Lung (tissue), 12 donors: ENCODE data around the gene USP27X. TPM values are rescaled to one million over a fixed set of nuclear protein-coding genes. Genes with fewer than 3 reads are reported as not detected.
A peak's percentile ranks its signal among the peaks of the same experiment; 100 is the strongest.

ENCODE experiments used
- ATAC-seq: fragments of 200-7000 bp; cut with Tn5 transposase; one replicate; pipeline ENCODE4 v1.9.1; 2020; ENCODE audit warnings: moderate number of reproducible peaks; ENCODE audit not compliant: insufficient read depth, low FRiP score
- DNase-seq, 3 donors: peaks; one replicate each; pipeline ENCODE4 v3.0.0-alpha.2; 2013 to 2017
- H3K27ac ChIP-seq, 2 donors: one replicate each; pipeline ENCODE4 v1.5.1; 2013; ENCODE audit warnings: mild to moderate bottlenecking in 2 of 2, moderate library complexity in 2 of 2, control low read depth in 1 of 2, inconsistent platforms in 1 of 2, low read depth in 1 of 2, low read length in 1 of 2
- H3K27me3 ChIP-seq, 3 donors: one replicate each; pipeline ENCODE4 v1.5.1; 2013; ENCODE audit warnings: low read length in 2 of 3; ENCODE audit not compliant: control insufficient read depth in 3 of 3, insufficient read depth in 3 of 3
- H3K36me3 ChIP-seq, 4 donors: one replicate each; pipeline ENCODE4 v1.5.1; 2013; ENCODE audit warnings: low read length in 4 of 4, mild to moderate bottlenecking in 1 of 4, moderate library complexity in 1 of 4; ENCODE audit not compliant: control insufficient read depth in 4 of 4, insufficient read depth in 4 of 4
- H3K4me1 ChIP-seq, 5 donors: one replicate each; pipeline ENCODE4 v1.5.1; 2013; ENCODE audit warnings: low read length in 5 of 5, mild to moderate bottlenecking in 2 of 5, moderate library complexity in 1 of 5; ENCODE audit not compliant: control insufficient read depth in 5 of 5, insufficient read depth in 5 of 5
- H3K4me3 ChIP-seq: one replicate; pipeline ENCODE4 v1.5.1; 2013; ENCODE audit warnings: mild to moderate bottlenecking, control low read depth, moderate library complexity
- H3K9ac ChIP-seq, 2 donors: one replicate each; pipeline ENCODE4 v1.5.1; 2013; ENCODE audit warnings: low read length in 2 of 2, control low read depth in 1 of 2; ENCODE audit not compliant: insufficient read depth in 1 of 2
- H3K9me3 ChIP-seq, 4 donors: one replicate each; pipeline ENCODE4 v1.5.1; 2013; ENCODE audit warnings: low read length in 3 of 4, mild to moderate bottlenecking in 1 of 4, moderate library complexity in 1 of 4; ENCODE audit not compliant: control insufficient read depth in 4 of 4, insufficient read depth in 3 of 4
- CTCF ChIP-seq: IDR thresholded peaks from 2 replicates; pipeline ENCODE4 v1.5.1; 2012; ENCODE audit warnings: mild to moderate bottlenecking; ENCODE audit errors: control extremely low read depth, extremely low read depth
- WGBS, 2 donors: extraction: QIAGEN DNeasy Blood & Tissue Kit; methylation state at CpG; one replicate each; pipeline ENCODE4 v1.1.7; 2013; 5-methylcytosine and 5-hydroxymethylcytosine counted together
- polyA plus RNA-seq, 2 donors: library from polyadenylated mRNA; stranded (reverse); fragments of 200-250 nt; gene quantifications; one replicate each; pipeline ENCODE4 v1.2.1, GENCODE V29; 2013
- total RNA-seq, 2 donors: library from RNA; depleted of rRNA in 1 of 2; stranded (reverse); fragments of >200 nt in 1 of 2; gene quantifications; one replicate each; pipeline ENCODE4 v1.2.1, GENCODE V29; 2014 to 2021
- donor health status: control.
- donor health status: control.
- donor health status: Bipolar disorder and iron deficiency.
- donor health status: healthy.
- donor health status: DM: yes; HTN: yes; CAD: no.

USP27X gene
- total and polyA plus RNA-seq, 4 donors, result 2.0 to 5.0 (median 3.9) TPM

- WGBS, 2 donors, result 60 to 73% methylated on average over 5 of the region's 5 CpGs
- no peak for DNase-seq
- H3K36me3 ChIP-seq, result no peaks in the 10 kb centered on the region
- H3K9ac ChIP-seq, result no peak overlapping the region
- peaks cover 0 to 3% (median 0%) of the 10 kb centered on the region in 3 donors for H3K27me3 ChIP-seq
- peaks cover 0 to 11% (median 3%) of the 10 kb centered on the region in 5 donors for H3K4me1 ChIP-seq
- H3K4me3 ChIP-seq, result no peak overlapping the region
- no peak for TF ChIP-seq CTCF
- ATAC-seq, result no peak
- peak overlapping the region in 1 of 2 donors; percentile 83 for H3K27ac ChIP-seq
- peaks cover 0 to 2% (median 0%) of the 10 kb centered on the region in 4 donors for H3K9me3 ChIP-seq
Measured at GRCh38 chrX:49877397-49878101, 1.7 kb upstream of the USP27X start.

- H3K4me1 ChIP-seq, result peaks cover 0 to 11% (median 3%) of the 10 kb centered on the region in 5 donors
- 27 to 49% methylated on average over 24 to 28 of the region's 28 CpGs for WGBS, 2 donors
- no peak for ATAC-seq
Measured at GRCh38 chrX:49878128-49878833, 1.0 kb upstream of the USP27X start.

GRCh38 chrX:49879656-49880277 is 483 bp downstream of the USP27X start:
- ATAC-seq (no peak), DNase-seq (no peak)
- Histone ChIP-seq H3K9me3 (peaks cover 0 to 2% (median 0%) of the 10 kb centered on the region in 4 donors), H3K4me1 (peaks cover 0 to 11% (median 3%) of the 10 kb centered on the region in 5 donors), H3K27me3 (peaks cover 0 to 3% (median 0%) of the 10 kb centered on the region in 3 donors), H3K9ac (peak overlapping the region in 1 of 2 donors; percentile 64), H3K4me3 (peak overlapping the region; percentile 43), H3K36me3 (no peaks in the 10 kb centered on the region), H3K27ac (peak overlapping the region; percentile 47 to 83)
- WGBS, 2 donors, result 7 to 48% methylated on average over 22 to 55 of the region's 55 CpGs
- TF ChIP-seq CTCF, result no peak

More at GRCh38 chrX:49878128-49878833, 1.0 kb upstream of the USP27X start:
- no peaks in the 10 kb centered on the region for H3K36me3 ChIP-seq
- peak overlapping the region in 1 of 2 donors; percentile 29 for H3K9ac ChIP-seq
- H3K27ac ChIP-seq, result peak overlapping the region; percentile 64 to 83
- DNase-seq, result no peak
- TF ChIP-seq CTCF, result no peak
- H3K9me3 ChIP-seq, result peaks cover 0 to 2% (median 0%) of the 10 kb centered on the region in 4 donors
- peaks cover 0 to 3% (median 0%) of the 10 kb centered on the region in 3 donors for H3K27me3 ChIP-seq
- H3K4me3 ChIP-seq, result peak overlapping the region; percentile 9
